Kidney glomerular epithelial cell (primary cell): ENCODE results near the gene GFOD1.

Experiments
- DNase-seq: peaks from one replicate; lab custom pipeline; 2025; lab: John Stamatoyannopoulos, UW

Gene GFOD1

GRCh38 chr6:13423252-13423651 lies 64.1 kb downstream of the GFOD1 start:
- DNase-seq = no peak

GRCh38 chr6:13422681-13423221 lies 64.6 kb downstream of the GFOD1 start:
- no peak for DNase-seq

- no peak for DNase-seq
Observed at GRCh38 chr6:13421425-13422059, 65.9 kb downstream of the GFOD1 start.

DNA sequence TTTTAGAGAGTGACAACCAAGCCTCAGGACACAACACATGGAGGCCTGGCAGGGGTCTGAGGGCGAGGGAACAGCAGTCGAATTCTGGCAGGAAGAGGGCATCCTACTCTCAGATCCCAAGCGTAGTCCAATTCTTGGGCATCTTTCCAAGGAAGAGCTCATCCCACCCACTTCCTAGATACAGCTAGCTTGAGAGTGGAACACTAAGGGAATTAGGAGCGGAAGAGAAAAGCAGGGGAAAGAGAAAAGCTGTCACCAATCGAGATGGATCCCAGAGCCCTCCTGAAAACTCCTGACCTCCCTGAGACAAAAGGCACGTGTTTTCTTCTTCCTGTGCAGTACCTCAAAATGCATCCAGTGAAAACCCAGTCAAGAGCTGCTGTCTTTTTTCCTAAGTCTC lies 67.1 kb downstream of the GFOD1 start:
- DNase-seq = no peak

GRCh38 chr6:13419422-13420195 lies 67.8 kb downstream of the GFOD1 start:
- no peak for DNase-seq

GRCh38 chr6:13418844-13419243 lies 68.6 kb downstream of the GFOD1 start:
- DNase-seq = no peak

DNA sequence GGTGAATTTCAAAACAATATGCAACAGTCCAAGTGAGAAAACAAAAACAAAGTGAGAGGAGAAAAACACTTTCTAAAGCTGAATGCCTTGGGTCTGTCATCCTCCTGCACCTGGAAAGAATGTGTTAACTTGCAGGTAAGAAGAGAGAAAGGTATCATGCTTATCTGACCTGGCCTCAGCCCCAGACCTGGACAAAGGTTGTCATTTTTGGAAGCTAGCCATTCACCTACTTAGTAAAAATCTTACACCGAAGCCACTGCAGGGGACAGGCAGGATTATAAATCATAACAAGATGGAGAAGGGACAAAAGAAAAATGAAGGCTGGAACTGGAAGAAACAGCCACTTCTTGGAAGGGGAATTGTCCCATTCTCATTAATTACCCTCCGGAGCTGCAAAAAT lies 69.4 kb downstream of the GFOD1 start:
- no peak for DNase-seq

GRCh38 chr6:13417431-13417830 lies 70.0 kb downstream of the GFOD1 start:
- peak; percentile 25 for DNase-seq

DNA sequence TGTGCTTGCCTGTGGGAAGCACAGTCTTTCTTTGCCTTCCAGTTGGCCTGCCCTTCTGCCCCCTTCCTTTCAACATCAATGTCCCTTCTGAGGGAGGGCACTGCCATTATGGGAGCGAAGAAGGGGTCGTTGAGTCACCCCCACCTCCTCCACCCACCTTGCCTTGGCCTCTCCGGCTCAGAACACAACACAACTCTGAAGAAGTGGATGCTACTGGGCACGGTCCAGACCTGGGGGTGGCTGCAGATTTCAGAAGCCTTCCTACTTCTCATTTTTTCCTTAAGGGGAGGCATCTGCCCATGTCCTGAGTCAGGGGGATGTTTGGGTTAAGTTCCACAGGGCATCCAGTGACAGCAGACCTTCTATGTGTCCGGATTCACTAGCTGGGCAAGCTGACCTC lies 72.1 kb downstream of the GFOD1 start:
- no peak for DNase-seq

- DNase-seq = no peak
Observed at GRCh38 chr6:13413900-13414555, 73.4 kb downstream of the GFOD1 start.

DNA sequence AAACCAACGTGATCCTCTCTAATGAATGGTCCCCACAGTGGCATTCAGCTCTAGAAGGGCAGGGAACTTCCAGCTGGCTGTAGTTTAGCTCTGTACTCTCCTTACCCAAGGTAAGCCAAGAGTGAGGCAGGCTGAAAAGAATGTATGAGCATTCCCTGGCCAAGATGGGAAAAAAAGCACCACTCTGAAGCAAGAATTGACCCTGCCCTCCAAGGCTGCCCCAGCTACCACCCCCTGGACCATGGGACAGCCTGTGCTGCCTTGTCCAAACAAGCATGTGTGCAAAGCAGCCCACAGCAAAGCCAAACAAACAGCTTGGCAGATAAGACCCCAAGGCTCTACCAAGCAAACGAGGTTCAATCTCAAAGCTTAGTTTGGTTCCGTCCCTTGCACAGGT lies 73.9 kb downstream of the GFOD1 start:
- DNase-seq = no peak

DNA sequence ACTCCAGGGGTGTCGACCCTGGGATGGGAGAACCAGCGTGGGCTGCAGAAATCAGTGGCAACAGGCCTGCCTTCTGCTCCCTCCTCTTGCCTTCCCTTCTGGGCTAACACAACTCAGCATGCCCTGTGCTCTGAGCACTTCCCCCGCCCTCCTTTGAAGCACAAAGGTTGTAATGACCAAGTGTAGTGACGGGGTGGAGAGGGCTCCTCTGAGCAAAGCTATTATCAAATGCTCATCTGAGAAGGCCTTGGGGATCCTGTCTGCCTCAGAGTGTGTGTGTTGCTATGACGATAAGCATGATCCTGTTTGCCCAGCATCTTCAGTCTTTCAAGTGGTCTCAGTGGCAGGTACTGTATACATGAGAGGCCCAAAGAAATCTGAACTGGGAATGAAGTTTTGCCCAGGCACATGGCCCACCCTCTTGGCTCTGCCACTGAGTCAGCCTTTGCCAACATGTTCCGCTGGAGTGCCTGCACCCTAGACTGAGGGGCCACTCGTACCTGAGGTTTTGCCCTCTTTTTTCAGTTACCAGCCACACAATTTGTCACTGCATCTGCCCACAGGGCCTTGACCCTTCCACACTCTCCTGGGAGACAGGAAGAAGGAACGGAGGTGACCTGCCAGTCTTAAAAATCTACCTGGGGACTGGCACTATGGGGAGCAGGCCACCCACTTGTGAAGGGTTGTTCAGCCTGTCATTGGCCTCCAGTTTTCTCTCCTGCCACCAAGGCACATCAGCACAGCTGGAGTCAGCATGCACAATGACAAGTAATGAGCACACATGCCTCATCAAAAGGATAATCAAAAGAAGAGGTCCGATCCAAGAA lies 74.5 kb downstream of the GFOD1 start:
- DNase-seq = no peak

GRCh38 chr6:13412211-13412610 lies 75.2 kb downstream of the GFOD1 start:
- no peak for DNase-seq

- no peak for DNase-seq
Observed at GRCh38 chr6:13411484-13411883, 75.9 kb downstream of the GFOD1 start.

DNA sequence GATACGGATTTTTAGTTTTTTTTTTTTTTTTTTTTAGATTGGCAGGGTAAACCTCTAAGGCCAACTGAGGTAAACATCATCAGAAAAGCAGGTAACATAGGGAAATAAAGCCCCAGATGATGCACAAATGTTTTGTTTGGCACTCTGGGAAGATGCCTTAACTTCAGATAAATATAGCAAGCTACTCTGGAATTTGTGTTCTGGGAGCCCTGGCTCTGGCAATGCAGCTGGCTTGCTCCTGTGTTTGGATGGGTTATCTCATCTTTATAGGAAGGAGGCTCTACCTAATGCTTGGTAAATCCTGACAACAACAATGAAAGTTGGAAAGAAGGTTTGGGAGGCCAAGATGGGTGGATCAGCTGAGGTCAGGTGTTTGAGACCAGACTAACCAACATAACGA lies 77.4 kb downstream of the GFOD1 start:
- no peak for DNase-seq

GRCh38 chr6:13407709-13408695 lies 79.4 kb downstream of the GFOD1 start:
- DNase-seq = peak; percentile 80

DNA sequence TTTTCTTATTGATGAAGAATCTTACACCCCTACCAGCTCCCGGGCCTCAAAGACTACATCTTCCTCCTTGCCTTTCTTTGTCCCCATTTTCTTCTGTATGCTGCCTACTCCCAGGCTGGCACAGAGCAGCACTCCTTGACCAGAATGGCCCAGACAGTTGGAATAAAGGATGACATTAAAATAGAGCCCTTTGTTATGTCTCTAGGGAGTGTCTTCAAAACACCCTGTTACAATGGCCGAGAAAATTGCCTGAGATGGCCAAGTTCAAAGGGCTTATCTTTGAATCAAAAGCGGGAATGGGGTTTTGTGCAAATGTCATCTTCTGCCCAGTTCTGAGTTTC lies 80.1 kb downstream of the GFOD1 start:
- DNase-seq = no peak

DNA sequence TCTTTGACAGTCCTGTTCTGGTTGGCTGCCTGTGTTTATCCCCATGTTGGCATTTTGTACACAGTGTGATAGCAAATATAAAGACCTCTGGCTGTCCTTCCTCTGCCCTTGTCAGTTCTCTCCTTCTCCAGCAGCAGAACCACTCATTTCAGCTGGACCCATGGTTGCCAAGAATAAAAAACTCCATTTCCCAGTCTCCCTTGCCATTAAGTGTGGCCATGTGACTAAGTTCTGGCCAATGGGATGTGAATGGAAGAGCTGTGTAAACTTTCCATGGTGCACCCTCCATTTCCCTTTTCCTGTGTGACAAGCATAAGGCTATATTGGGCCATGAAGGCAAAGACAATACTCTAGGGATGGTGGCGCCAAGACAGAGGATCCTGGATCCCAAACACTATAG lies 80.6 kb downstream of the GFOD1 start:
- DNase-seq = no peak

DNA sequence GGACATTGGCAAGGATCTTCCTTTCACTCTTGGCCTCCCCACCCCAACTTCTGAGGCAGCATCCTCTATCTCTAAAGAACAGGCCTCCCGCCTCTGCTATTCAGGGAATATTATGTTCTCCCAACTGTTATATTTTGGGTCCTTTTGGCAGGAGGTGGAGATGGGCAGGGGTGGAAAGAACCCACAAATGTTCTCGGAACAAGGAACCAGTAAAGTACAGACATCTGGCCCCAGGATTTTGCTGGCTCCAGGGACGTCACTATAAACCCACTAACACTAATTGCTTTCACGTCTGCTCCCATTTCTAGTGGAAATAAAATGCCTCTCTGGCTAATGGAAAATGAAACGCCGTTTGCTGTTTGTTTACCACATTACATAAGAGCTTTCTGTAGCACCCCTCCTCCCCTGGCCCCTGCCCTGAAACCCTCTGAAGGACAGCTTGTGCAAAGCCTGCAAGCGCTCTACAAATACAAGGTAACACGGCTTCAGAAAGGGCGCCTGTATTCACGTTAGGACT lies 81.4 kb downstream of the GFOD1 start:
- DNase-seq = no peak

DNA sequence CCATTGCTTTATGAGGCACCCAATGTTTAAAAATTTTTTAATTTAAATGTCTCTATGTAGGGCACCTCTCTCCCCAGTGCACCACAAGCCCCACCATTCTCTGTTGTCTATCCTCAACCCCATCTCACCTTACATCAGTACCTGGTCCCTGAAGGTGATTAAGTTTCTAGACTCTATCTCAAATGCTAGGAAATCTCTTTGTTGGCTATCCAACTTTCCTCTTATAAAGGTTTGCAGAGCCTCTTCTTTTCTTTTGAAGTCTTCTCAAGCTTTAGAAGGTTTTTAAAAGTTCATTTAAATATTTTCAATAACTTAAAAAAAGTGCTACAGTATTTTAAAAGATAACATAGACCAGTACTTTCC lies 82.5 kb downstream of the GFOD1 start:
- DNase-seq = no peak
